HL-60 (cell line): ENCODE results near the gene MNDA.

Experiments used
- DNase-seq, 2 experiments: peaks; one replicate each; pipeline ENCODE4 v3.0.0-alpha.2; 2010 to 2020; ENCODE audit warnings: low read depth in 1 of 2, low spot score in 1 of 2
- H3K27ac ChIP-seq: fragments of 250-450 bp; sonication (Bioruptor Pico); replicated peaks from 2 replicates; pipeline ENCODE4 v1.5.1; 2020; ENCODE audit warnings: mild to moderate bottlenecking, moderate library complexity
- H3K27me3 ChIP-seq: fragments of 250-450 bp; sonication (Bioruptor Pico); 2 replicates; pipeline ENCODE4 v1.5.1; 2021; ENCODE audit warnings: mild to moderate bottlenecking, moderate library complexity; ENCODE audit not compliant: insufficient read depth, poor library complexity, severe bottlenecking
- H3K4me3 ChIP-seq: replicated peaks from 2 replicates; pipeline ENCODE4 v1.5.1; 2011; ENCODE audit warnings: mild to moderate bottlenecking, control low read depth, low read length; ENCODE audit not compliant: insufficient read depth
- CTCF ChIP-seq: IDR thresholded peaks from one replicate; pipeline ENCODE4 v1.5.1; 2011; ENCODE audit warnings: low read length, control low read depth, inconsistent platforms; ENCODE audit not compliant: insufficient read depth
- GABPA ChIP-seq: IDR thresholded peaks from 2 replicates; pipeline ENCODE4 v1.6.1; 2012; ENCODE audit warnings: low read depth
- POLR2AphosphoS5 ChIP-seq: IDR thresholded peaks from 2 replicates; pipeline ENCODE4 v1.6.1; 2012; ENCODE audit warnings: low read depth
- REST ChIP-seq: IDR thresholded peaks from 2 replicates; pipeline ENCODE4 v1.6.1; 2012; ENCODE audit warnings: low read depth; ENCODE audit not compliant: insufficient replicate concordance
- SPI1 ChIP-seq: IDR thresholded peaks from 2 replicates; pipeline ENCODE4 v1.6.1; 2012; ENCODE audit warnings: low read depth, mild to moderate bottlenecking, borderline replicate concordance
- long read RNA-seq: library from polyadenylated mRNA; unstranded; transcript quantifications from one replicate; pipeline ENCODE4 v2.0.0, GENCODE V29; 2020

Gene MNDA
- long read RNA-seq, partial matches to known transcripts: 0 of 1 reads
- long read RNA-seq, other reads (novel, unspliced or antisense): 0 of 1 reads

- Histone ChIP-seq H3K4me3 (peak within 1 kb of the TSS; percentile 54), H3K27me3 (no peaks in the 10 kb centered on the region), H3K27ac (peak within 1 kb of the TSS; percentile 99)
- peak; percentile 84 to 90 for DNase-seq
- TF ChIP-seq SPI1 (peak; percentile 97), CTCF (no peak), REST (peak; percentile 52), POLR2AphosphoS5 (no peak; the same call in 1 of the 2 replicates)
Measured at GRCh38 chr1:158830904-158831507, at the start of gene MNDA. TSS of gene MNDA (plus strand) at chr1:158831351. CDS start at chr1:158842154, 10,803 bp downstream.

GRCh38 chr1:158793604-158794003, 37.5 kb upstream of the MNDA start:
- H3K27ac ChIP-seq: no peak overlapping the region
- no peak overlapping the region for H3K4me3 ChIP-seq
- H3K27me3 ChIP-seq: no peaks in the 10 kb centered on the region
- TF ChIP-seq GABPA (no peak), CTCF (peak; percentile 10), POLR2AphosphoS5 (no peak), SPI1 (no peak), REST (no peak)
- DNase-seq: peak in 1 of 2 experiments; percentile 55

GRCh38 chr1:158794247-158794646, 36.9 kb upstream of the MNDA start:
- Histone ChIP-seq H3K4me3 (no peak overlapping the region), H3K27me3 (no peaks in the 10 kb centered on the region), H3K27ac (no peak overlapping the region)
- no peak for TF ChIP-seq REST
- TF ChIP-seq CTCF: no peak
- no peak for TF ChIP-seq SPI1
- TF ChIP-seq POLR2AphosphoS5: no peak
- no peak for TF ChIP-seq GABPA
- no peak for DNase-seq
